GM12878 (cell line): ENCODE data around the gene MBOAT1. TPM values are rescaled to one million over a fixed set of nuclear protein-coding genes. Genes with fewer than 3 reads are reported as not detected.

Experiments used
- ATAC-seq: fragments of 200-7000 bp; cut with Tn5 transposase; 3 replicates; pipeline ENCODE4 v1.9.1; 2020; ENCODE audit warnings: mild to moderate bottlenecking, moderate library complexity
- BruUV-seq: library from RNA; stranded (reverse); fragments of 400-500 nt; replicated peaks from 2 replicates; lab custom pipeline; 2021; lab: Mats Ljungman, UMichigan
- CTCF ChIA-PET: fragments of 300-600 bp; sonication (Branson Sonifier 250); formaldehyde crosslinking; extraction: SDS; loops from one replicate; lab custom pipeline; 2021; ENCODE audit warnings: inconsistent platforms; lab: Yijun Ruan, JAX
- POLR2A ChIA-PET: fragments of 350-600 bp; formaldehyde crosslinking; extraction: SDS; loops from one replicate; lab custom pipeline; 2021; ENCODE audit warnings: inconsistent platforms; lab: Charles Lee
- RAD21 ChIA-PET: fragments of 300-600 bp; sonication (Branson Sonifier 250); formaldehyde crosslinking; loops from one replicate; lab custom pipeline; 2023; ENCODE audit warnings: antibody characterized with exemption; ENCODE audit not compliant: unreplicated experiment; lab: Charles Lee
- SMC1A ChIA-PET: fragments of 300-600 bp; sonication (Branson Sonifier 250); formaldehyde crosslinking; loops from one replicate; lab custom pipeline; 2023; ENCODE audit not compliant: unreplicated experiment, uncharacterized antibody; lab: Charles Lee
- DNase-seq: peaks from one replicate; pipeline ENCODE4 v3.0.0-alpha.2; 2011; ENCODE audit warnings: low read depth, low spot score
- FAIRE-seq: peaks from 3 replicates; lab custom pipeline; 2011; peaks lifted over from hg19 to GRCh38; lab: Jason Lieb, UNC
- H2AFZ ChIP-seq: 2 replicates; pipeline ENCODE4 v1.6.0; 2011; ENCODE audit warnings: low read depth, low read length, control low read depth; ENCODE audit not compliant: control insufficient read depth
- H3K27ac ChIP-seq: 2 replicates; pipeline ENCODE4 v1.5.1; 2011; ENCODE audit warnings: control low read depth; ENCODE audit not compliant: control insufficient read depth, insufficient read depth
- H3K27me3 ChIP-seq, 2 experiments: replicated peaks in 1 of 2; 2 replicates each; pipeline versions ENCODE4 v1.6.0 to v1.6.1; 2011; ENCODE audit warnings: low read length in 1 of 2; ENCODE audit not compliant: control insufficient read depth in 2 of 2, insufficient read depth in 2 of 2
- H3K36me3 ChIP-seq, 2 experiments: 2 replicates each; pipeline ENCODE4 v1.5.1; 2011; ENCODE audit warnings: low read length in 1 of 2; ENCODE audit not compliant: control insufficient read depth in 2 of 2, insufficient read depth in 2 of 2
- H3K4me1 ChIP-seq: 2 replicates; pipeline ENCODE4 v1.6.1; 2011; ENCODE audit warnings: mild to moderate bottlenecking, low read length, moderate library complexity, mixed read lengths; ENCODE audit not compliant: control insufficient read depth, insufficient read depth
- H3K4me2 ChIP-seq: 2 replicates; pipeline ENCODE4 v1.6.0; 2011; ENCODE audit warnings: control low read depth; ENCODE audit not compliant: control insufficient read depth, insufficient read depth
- H3K4me3 ChIP-seq: fragments of 200-600 bp; sonication (generic); 2 replicates; pipeline ENCODE4 v1.5.1; 2016
- H3K79me2 ChIP-seq: 2 replicates; pipeline ENCODE4 v1.6.0; 2011; ENCODE audit warnings: low read length; ENCODE audit not compliant: control insufficient read depth, insufficient read depth
- H3K9ac ChIP-seq: 2 replicates; pipeline ENCODE4 v1.8.0; 2011; ENCODE audit warnings: low read length, control low read depth, mixed read lengths; ENCODE audit not compliant: control insufficient read depth, insufficient read depth
- H3K9me3 ChIP-seq: replicated peaks from 3 replicates; pipeline ENCODE4 v1.5.1; 2011; ENCODE audit warnings: mild to moderate bottlenecking, low read length; ENCODE audit not compliant: control insufficient read depth, insufficient read depth
- H4K20me1 ChIP-seq: 2 replicates; pipeline ENCODE4 v1.6.0; 2011; ENCODE audit not compliant: control insufficient read depth, insufficient read depth
- ATF7 ChIP-seq: fragments of 450-650 bp; IDR thresholded peaks from 2 replicates; pipeline ENCODE4 v1.6.1; 2016; ENCODE audit warnings: low read depth, mild to moderate bottlenecking
- SRF ChIP-seq, 2 experiments: IDR thresholded peaks; 2 replicates each; pipeline ENCODE4 v1.6.1; 2011; ENCODE audit warnings: low read depth in 2 of 2, low read length in 2 of 2, mild to moderate bottlenecking in 1 of 2, moderate library complexity in 1 of 2
- WGBS: methylation state at CpG from one replicate; pipeline ENCODE4 v1.1.6; 2016; ENCODE audit warnings: low lambda C conversion rate; ENCODE audit not compliant: insufficient replicate concordance, insufficient coverage; ENCODE audit errors: missing lambda C conversion rate; 5-methylcytosine and 5-hydroxymethylcytosine counted together
- in situ Hi-C: fragments of 300-500 bp; cut with MboI; formaldehyde crosslinking; loops from 9 replicates; pipeline ENCODE4 v1.14.3; 2018; ENCODE audit warnings: mixed read lengths
- intact Hi-C: fragments of 100-400 bp; cut with micrococcal nuclease; formaldehyde crosslinking; loops from one replicate; pipeline ENCODE4 v1.14.2; 2022; ENCODE audit not compliant: unreplicated experiment
- polyA plus RNA-seq, 11 experiments: library from polyadenylated mRNA; depleted of rRNA in 4 of 11; unstranded in 6 of 11; stranded (reverse) in 5 of 11; fragments of >200 nt; fragmentation: Nextera tagmentation in 4 of 11; fragmentation: Illumina TruSeq in 1 of 11; extraction: Ambion mirVana in 4 of 11; extraction: Trizol in 1 of 11; gene quantifications; 1 replicate in 1 of 11; 2 replicates in 10 of 11; pipeline versions ENCODE4 v1.2.1 to v1.2.3, GENCODE V29; 2011 to 2016; ENCODE audit warnings: inconsistent platforms in 2 of 11, missing spikeins in 2 of 11, low read depth in 1 of 11
- total RNA-seq, 4 experiments: library from RNA; depleted of rRNA in 3 of 4; stranded (reverse); fragments of >200 nt in 3 of 4; fragmentation: Illumina TruSeq in 1 of 4; extraction: Trizol in 1 of 4; gene quantifications; 2 replicates each; pipeline versions ENCODE4 v1.2.1 to v1.2.3, GENCODE V29; 2013 to 2021
- TF ChIP-seq, protein P1 (sequence below): fragments of 450-650 bp; formaldehyde crosslinking; IDR thresholded peaks from 2 replicates; pipeline ENCODE4 v1.4.0; 2020; ENCODE audit warnings: mild to moderate bottlenecking, moderate library complexity

MBOAT1 gene
- total and polyA plus RNA-seq, 10 of the 15 experiments (the other 5 are each of a cell fraction or from before 2014, with no cell fraction given) = 0.39 to 21.0 (median 11.6) TPM

DNA sequence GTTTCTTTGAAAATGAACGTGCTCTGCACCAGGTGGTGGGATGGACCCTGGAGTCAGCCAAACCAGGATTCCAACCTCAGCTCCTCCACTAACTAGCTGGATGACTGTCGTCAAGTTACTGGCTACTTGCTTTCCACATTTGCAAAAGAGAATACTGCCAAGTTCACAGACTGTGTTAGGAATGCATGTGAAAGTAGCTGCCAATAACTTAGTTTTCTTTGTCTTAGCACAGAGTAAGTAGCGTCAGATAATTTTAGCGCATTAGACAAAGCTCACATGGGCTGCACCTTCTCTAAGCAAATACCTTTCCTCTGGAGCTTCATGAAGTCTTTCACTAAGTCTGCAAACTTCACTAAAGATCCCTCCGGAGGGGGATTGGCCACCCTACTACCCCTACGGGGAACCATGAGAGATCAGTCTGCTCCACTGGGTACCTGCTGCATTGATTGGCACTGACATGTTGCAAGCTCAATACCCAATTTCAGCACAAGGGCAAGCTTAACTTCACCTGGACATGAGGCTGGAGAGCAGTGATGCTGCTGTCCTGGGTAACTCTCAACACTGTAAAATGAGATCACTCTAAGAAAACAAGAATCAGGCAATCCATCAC is 113.9 kb downstream of the MBOAT1 start:
- Histone ChIP-seq H2AFZ (no peak overlapping the region), H3K36me3 (peaks cover 0 to 5% of the 10 kb centered on the region in 2 experiments; a peak in 2 of 4 replicates), H3K4me3 (no peak overlapping the region), H3K9me3 (no peaks in the 10 kb centered on the region), H3K27me3 (no peaks in the 10 kb centered on the region), H3K79me2 (no peaks in the 10 kb centered on the region), H3K4me2 (no peak overlapping the region), H4K20me1 (no peaks in the 10 kb centered on the region), H3K9ac (no peak overlapping the region), H3K4me1 (no peaks in the 10 kb centered on the region), H3K27ac (no peak overlapping the region)
- 92% methylated on average over 6 of the region's 6 CpGs for WGBS
- DNase-seq (no peak), FAIRE-seq (no peak), ATAC-seq (no peak)
- intact Hi-C loops = no loop called here
- SMC1A ChIA-PET = interaction anchor here (0.7 kb wide), 1 partner anchor 29 kb away, joined by 3 read pairs; no protein-coding TSS in a partner anchor
- in situ Hi-C loops = no loop called here
- no TSS peak for BruUV-seq
- CTCF ChIA-PET = interaction anchor here (1.4 to 4.3 kb wide), 2 partner anchors 25 to 28 kb away, joined by 3 to 19 read pairs; no protein-coding TSS in a partner anchor
- no peak for TF ChIP-seq ATF7
- TF ChIP-seq, protein P1, sequence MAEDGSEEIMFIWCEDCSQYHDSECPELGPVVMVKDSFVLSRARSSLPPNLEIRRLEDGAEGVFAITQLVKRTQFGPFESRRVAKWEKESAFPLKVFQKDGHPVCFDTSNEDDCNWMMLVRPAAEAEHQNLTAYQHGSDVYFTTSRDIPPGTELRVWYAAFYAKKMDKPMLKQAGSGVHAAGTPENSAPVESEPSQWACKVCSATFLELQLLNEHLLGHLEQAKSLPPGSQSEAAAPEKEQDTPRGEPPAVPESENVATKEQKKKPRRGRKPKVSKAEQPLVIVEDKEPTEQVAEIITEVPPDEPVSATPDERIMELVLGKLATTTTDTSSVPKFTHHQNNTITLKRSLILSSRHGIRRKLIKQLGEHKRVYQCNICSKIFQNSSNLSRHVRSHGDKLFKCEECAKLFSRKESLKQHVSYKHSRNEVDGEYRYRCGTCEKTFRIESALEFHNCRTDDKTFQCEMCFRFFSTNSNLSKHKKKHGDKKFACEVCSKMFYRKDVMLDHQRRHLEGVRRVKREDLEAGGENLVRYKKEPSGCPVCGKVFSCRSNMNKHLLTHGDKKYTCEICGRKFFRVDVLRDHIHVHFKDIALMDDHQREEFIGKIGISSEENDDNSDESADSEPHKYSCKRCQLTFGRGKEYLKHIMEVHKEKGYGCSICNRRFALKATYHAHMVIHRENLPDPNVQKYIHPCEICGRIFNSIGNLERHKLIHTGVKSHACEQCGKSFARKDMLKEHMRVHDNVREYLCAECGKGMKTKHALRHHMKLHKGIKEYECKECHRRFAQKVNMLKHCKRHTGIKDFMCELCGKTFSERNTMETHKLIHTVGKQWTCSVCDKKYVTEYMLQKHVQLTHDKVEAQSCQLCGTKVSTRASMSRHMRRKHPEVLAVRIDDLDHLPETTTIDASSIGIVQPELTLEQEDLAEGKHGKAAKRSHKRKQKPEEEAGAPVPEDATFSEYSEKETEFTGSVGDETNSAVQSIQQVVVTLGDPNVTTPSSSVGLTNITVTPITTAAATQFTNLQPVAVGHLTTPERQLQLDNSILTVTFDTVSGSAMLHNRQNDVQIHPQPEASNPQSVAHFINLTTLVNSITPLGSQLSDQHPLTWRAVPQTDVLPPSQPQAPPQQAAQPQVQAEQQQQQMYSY = no peak
- no peak for TF ChIP-seq SRF (IDR thresholded peaks at IDR 0.05; ENCODE audit: low read depth in 2 of 2, low read length in 2 of 2)
- POLR2A ChIA-PET = no interaction called here
- RAD21 ChIA-PET = no interaction called here
